Measurements from ENCODE around the gene MIOX. TPM values are rescaled to one million over a fixed set of nuclear protein-coding genes. Genes with fewer than 3 reads are reported as not detected.
A peak's percentile ranks its signal among the peaks of the same experiment; 100 is the strongest.

MIOX gene
- total RNA-seq, 1 donor from 2014 or later, result 0.98 TPM

- Mint-ChIP-seq H3K9me3 (ENCODE audit: low read depth) (no peaks in the 10 kb centered on the region), H3K4me1 (ENCODE audit: low read depth) (peaks cover 15% of the 10 kb centered on the region), H3K36me3 (ENCODE audit: insufficient read depth) (no peaks in the 10 kb centered on the region), H3K4me3 (ENCODE audit: low read depth) (peak overlapping the region; percentile 91), H3K27ac (no peak overlapping the region), H3K27me3 (no peaks in the 10 kb centered on the region)
- no peak for DNase-seq (ENCODE audit: low spot score, unreplicated experiment)
- TF ChIP-seq, protein P1, sequence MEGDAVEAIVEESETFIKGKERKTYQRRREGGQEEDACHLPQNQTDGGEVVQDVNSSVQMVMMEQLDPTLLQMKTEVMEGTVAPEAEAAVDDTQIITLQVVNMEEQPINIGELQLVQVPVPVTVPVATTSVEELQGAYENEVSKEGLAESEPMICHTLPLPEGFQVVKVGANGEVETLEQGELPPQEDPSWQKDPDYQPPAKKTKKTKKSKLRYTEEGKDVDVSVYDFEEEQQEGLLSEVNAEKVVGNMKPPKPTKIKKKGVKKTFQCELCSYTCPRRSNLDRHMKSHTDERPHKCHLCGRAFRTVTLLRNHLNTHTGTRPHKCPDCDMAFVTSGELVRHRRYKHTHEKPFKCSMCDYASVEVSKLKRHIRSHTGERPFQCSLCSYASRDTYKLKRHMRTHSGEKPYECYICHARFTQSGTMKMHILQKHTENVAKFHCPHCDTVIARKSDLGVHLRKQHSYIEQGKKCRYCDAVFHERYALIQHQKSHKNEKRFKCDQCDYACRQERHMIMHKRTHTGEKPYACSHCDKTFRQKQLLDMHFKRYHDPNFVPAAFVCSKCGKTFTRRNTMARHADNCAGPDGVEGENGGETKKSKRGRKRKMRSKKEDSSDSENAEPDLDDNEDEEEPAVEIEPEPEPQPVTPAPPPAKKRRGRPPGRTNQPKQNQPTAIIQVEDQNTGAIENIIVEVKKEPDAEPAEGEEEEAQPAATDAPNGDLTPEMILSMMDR (IDR thresholded peaks at IDR 0.05; ENCODE audit: unreplicated experiment), result no peak
These were observed 19.3 kb downstream of the MIOX start for GRCh38 chr22:50505776-50506610.

GRCh38 chr22:50506611-50507420, 20.2 kb downstream of the MIOX start:
- H3K36me3 Mint-ChIP-seq (ENCODE audit: insufficient read depth), result no peaks in the 10 kb centered on the region
- H3K9me3 Mint-ChIP-seq (ENCODE audit: low read depth), result no peaks in the 10 kb centered on the region
- peak overlapping the region; percentile 91 for H3K4me3 Mint-ChIP-seq (ENCODE audit: low read depth)
- peak overlapping the region; percentile 91 for H3K27ac Mint-ChIP-seq
- TF ChIP-seq, protein P1 (IDR thresholded peaks at IDR 0.05; ENCODE audit: unreplicated experiment), result no peak
- peaks cover 15% of the 10 kb centered on the region for H3K4me1 Mint-ChIP-seq (ENCODE audit: low read depth)
- DNase-seq (ENCODE audit: low spot score, unreplicated experiment), result no peak
- H3K27me3 Mint-ChIP-seq, result no peaks in the 10 kb centered on the region

DNA sequence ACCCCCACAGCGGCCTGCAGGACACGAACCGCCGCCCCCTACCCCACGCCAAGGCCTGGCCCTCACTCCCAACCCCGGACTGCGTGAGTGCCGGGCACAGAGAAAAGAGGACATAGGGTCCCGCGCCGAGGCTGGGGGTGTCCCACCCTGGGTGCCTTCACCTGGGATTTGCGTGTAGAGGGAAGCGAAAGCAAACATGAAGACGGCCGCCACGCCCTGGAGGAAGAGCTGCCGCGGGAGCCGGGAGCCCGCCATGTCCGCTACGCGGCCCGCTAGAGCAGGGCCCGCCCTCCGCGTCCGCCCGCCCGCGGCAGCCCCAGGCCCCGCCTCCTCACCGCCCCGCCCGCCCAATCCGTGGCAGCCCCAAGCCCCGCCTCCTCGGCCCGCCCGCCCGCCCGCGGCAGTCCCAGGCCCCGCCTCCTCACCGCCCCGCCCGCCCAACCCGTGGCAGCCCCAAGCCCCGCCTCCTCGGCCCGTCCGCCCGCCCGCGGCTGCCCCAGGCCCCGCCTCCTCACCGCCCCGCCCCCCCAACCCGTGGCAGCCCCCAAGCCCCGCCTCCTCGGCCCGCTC, 20.8 kb downstream of the MIOX start, which contains the start of gene LMF2:
Gene LMF2 (minus strand): TSS at position 282 of the 570 bp plus-strand sequence. CDS start 27 bp downstream, at position 255.
- Mint-ChIP-seq H3K36me3 (ENCODE audit: insufficient read depth) (no peaks in the 10 kb centered on the region), H3K27ac (peak within 1 kb of the TSS; percentile 98), H3K9me3 (ENCODE audit: low read depth) (no peaks in the 10 kb centered on the region), H3K27me3 (no peaks in the 10 kb centered on the region), H3K4me1 (ENCODE audit: low read depth) (peaks cover 15% of the 10 kb centered on the region), H3K4me3 (ENCODE audit: low read depth) (peak within 1 kb of the TSS; percentile 95)
- peak; percentile 89 for DNase-seq (ENCODE audit: low spot score, unreplicated experiment)
- TF ChIP-seq, protein P1 (IDR thresholded peaks at IDR 0.05; ENCODE audit: unreplicated experiment), result no peak

DNA sequence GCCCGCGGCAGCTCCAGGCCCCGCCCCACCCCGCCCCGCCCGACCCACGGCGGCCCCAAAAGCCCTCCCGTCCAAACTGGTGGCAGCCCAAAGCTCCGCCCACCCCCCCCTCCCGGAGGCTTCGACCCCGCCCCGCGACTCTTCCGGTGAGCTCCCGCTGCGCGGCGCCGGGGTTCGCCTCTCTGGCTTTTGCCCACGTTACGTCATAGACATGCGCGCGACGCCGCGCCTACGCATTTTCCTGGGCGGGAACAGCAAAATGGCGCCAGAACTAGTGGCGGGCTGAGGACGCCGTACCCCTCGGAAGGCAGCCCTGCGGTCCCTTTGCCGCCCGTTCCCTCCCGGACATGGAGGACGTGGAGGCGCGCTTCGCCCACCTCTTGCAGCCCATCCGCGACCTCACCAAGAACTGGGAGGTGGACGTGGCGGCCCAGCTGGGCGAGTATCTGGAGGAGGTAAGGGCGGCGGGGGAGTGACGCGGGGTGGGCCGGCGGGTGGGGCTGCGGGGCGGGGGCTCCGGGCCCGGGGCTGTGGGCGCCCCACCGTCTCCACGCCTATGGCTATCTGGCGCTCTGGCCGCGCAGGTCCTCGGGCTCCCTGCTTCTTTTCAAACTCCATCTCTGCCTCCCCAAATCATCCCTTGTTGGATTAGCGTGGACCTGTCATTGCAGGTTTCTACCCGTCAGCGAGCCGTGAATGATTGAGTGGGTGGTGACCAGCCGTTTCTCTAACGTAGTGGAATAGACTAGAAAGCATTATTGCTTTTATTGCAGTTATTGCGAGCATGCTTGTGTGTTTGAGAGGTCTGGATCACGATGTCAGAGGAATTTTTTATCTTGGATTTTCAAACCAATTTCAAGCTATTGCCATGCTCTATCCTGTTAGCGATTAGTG, 21.6 kb downstream of the MIOX start, which contains the start of gene NCAPH2:
Gene NCAPH2 (plus strand): TSS at position 234 of the 894 bp plus-strand sequence. CDS start 114 bp downstream, at position 348.
- peaks cover 15% of the 10 kb centered on the region for H3K4me1 Mint-ChIP-seq (ENCODE audit: low read depth)
- DNase-seq (ENCODE audit: low spot score, unreplicated experiment), result no peak

More for the DNA sequence above, 21.6 kb downstream of the MIOX start, which contains the start of gene NCAPH2:
- Mint-ChIP-seq H3K27ac (peak within 1 kb of the TSS; percentile 98), H3K36me3 (ENCODE audit: insufficient read depth) (no peaks in the 10 kb centered on the region), H3K4me3 (ENCODE audit: low read depth) (peak within 1 kb of the TSS; percentile 95), H3K27me3 (no peaks in the 10 kb centered on the region), H3K9me3 (ENCODE audit: low read depth) (no peaks in the 10 kb centered on the region)
- TF ChIP-seq, protein P1 (IDR thresholded peaks at IDR 0.05; ENCODE audit: unreplicated experiment), result no peak
